ENCODE measurements around the gene CCDC141.
"Not testable (repeated sequence)": the region's sequence is repeated elsewhere in the genome, so short reads cannot be mapped to it uniquely, and the experiment has no call there.

GRCh38 chr2:178989424-178989823 is 60.5 kb downstream of the CCDC141 start:
- not testable (repeated sequence) for TF ChIP-seq EZH2 (IDR thresholded peaks at IDR 0.05; ENCODE audit: low read depth, unreplicated experiment); CREB1 (CRISPR knock-in tag; IDR thresholded peaks at IDR 0.05; ENCODE audit: low read depth); JUNB (IDR thresholded peaks at IDR 0.05; ENCODE audit: unreplicated experiment); REST (IDR thresholded peaks at IDR 0.05; ENCODE audit: unreplicated experiment); ZNF114 (CRISPR knock-in tag; IDR thresholded peaks at IDR 0.05); POLR2AphosphoS5 (IDR thresholded peaks at IDR 0.05; ENCODE audit: low read depth); EZH2phosphoT487 (IDR thresholded peaks at IDR 0.05; ENCODE audit: unreplicated experiment); ZNF331 (CRISPR knock-in tag; IDR thresholded peaks at IDR 0.05; ENCODE audit: low read depth); NANOG (IDR thresholded peaks at IDR 0.05; ENCODE audit: borderline replicate concordance); STAT1 (IDR thresholded peaks at IDR 0.05; ENCODE audit: unreplicated experiment)
- TF ChIP-seq, protein P1, sequence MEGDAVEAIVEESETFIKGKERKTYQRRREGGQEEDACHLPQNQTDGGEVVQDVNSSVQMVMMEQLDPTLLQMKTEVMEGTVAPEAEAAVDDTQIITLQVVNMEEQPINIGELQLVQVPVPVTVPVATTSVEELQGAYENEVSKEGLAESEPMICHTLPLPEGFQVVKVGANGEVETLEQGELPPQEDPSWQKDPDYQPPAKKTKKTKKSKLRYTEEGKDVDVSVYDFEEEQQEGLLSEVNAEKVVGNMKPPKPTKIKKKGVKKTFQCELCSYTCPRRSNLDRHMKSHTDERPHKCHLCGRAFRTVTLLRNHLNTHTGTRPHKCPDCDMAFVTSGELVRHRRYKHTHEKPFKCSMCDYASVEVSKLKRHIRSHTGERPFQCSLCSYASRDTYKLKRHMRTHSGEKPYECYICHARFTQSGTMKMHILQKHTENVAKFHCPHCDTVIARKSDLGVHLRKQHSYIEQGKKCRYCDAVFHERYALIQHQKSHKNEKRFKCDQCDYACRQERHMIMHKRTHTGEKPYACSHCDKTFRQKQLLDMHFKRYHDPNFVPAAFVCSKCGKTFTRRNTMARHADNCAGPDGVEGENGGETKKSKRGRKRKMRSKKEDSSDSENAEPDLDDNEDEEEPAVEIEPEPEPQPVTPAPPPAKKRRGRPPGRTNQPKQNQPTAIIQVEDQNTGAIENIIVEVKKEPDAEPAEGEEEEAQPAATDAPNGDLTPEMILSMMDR (conservative IDR thresholded peaks at IDR 0.05; ENCODE audit: low read depth in 2 of 2) = not testable (repeated sequence)

Measured in GM23338 (cell line).